Neuronal stem cell (in vitro differentiated cells): ENCODE measurements around the gene CEPT1.

Experiments
- DNase-seq: peaks from one replicate; pipeline ENCODE4 v3.0.0-alpha.2; 2013; ENCODE audit warnings: low spot score
- H2AFZ ChIP-seq: one replicate; pipeline ENCODE4 v1.6.1; 2013; ENCODE audit warnings: mild to moderate bottlenecking, low read length, inconsistent platforms
- H2AK5ac ChIP-seq: 2 replicates; pipeline ENCODE4 v1.6.1; 2013; ENCODE audit warnings: low read depth, mild to moderate bottlenecking, inconsistent platforms, low read length, moderate library complexity, mixed read lengths
- H2BK120ac ChIP-seq: 2 replicates; pipeline ENCODE4 v1.6.1; 2013; ENCODE audit warnings: low read depth, mild to moderate bottlenecking, inconsistent platforms, low read length, moderate library complexity, mixed read lengths
- H2BK12ac ChIP-seq: one replicate; pipeline ENCODE4 v1.6.1; 2013; ENCODE audit warnings: low read length, inconsistent platforms
- H2BK15ac ChIP-seq: 2 replicates; pipeline ENCODE4 v1.6.1; 2013; ENCODE audit warnings: mild to moderate bottlenecking, low read length, inconsistent platforms, mixed read lengths
- H2BK5ac ChIP-seq: one replicate; pipeline ENCODE4 v1.6.1; 2013; ENCODE audit warnings: inconsistent platforms, mild to moderate bottlenecking, low read length, moderate library complexity
- H3K14ac ChIP-seq: one replicate; pipeline ENCODE4 v1.6.1; 2013; ENCODE audit warnings: low read length, inconsistent platforms
- H3K18ac ChIP-seq: 2 replicates; pipeline ENCODE4 v1.6.1; 2013; ENCODE audit warnings: low read length, inconsistent platforms
- H3K23ac ChIP-seq: 2 replicates; pipeline ENCODE4 v1.6.1; 2013; ENCODE audit warnings: low read depth, mild to moderate bottlenecking, mixed read lengths, low read length, inconsistent platforms; ENCODE audit not compliant: poor library complexity
- H3K27ac ChIP-seq: replicated peaks from 3 replicates; pipeline ENCODE4 v1.5.1; 2013; ENCODE audit warnings: low read length, inconsistent platforms
- H3K27me3 ChIP-seq, 3 experiments: 2 replicates each; pipeline ENCODE4 v1.6.1; 2013; ENCODE audit warnings: low read length in 3 of 3, mild to moderate bottlenecking in 2 of 3, inconsistent platforms in 1 of 3, low read depth in 1 of 3, mixed read lengths in 1 of 3, moderate library complexity in 1 of 3; ENCODE audit not compliant: control insufficient read depth in 3 of 3, insufficient read depth in 3 of 3
- H3K36me3 ChIP-seq, 2 donors: replicated peaks in 1 of 2; 2 replicates each; pipeline ENCODE4 v1.6.1; 2013; ENCODE audit warnings: low read length in 2 of 2; ENCODE audit not compliant: control insufficient read depth in 2 of 2, insufficient read depth in 2 of 2
- H3K4ac ChIP-seq: 2 replicates; pipeline ENCODE4 v1.6.1; 2013; ENCODE audit warnings: inconsistent platforms, mild to moderate bottlenecking, low read length, moderate library complexity
- H3K4me1 ChIP-seq, 2 donors: 1 replicate in 1 of 2; 2 replicates in 1 of 2; pipeline ENCODE4 v1.6.1; 2013; ENCODE audit warnings: low read length in 2 of 2, low read depth in 1 of 2; ENCODE audit not compliant: control insufficient read depth in 2 of 2, insufficient read depth in 1 of 2
- H3K4me2 ChIP-seq: one replicate; pipeline ENCODE4 v1.6.1; 2013; ENCODE audit warnings: mild to moderate bottlenecking, low read length, inconsistent platforms; ENCODE audit not compliant: insufficient read depth, poor library complexity, severe bottlenecking
- H3K4me3 ChIP-seq, 2 donors: 2 replicates each; pipeline ENCODE4 v1.5.1; 2013; ENCODE audit warnings: low read length in 2 of 2, mild to moderate bottlenecking in 2 of 2, inconsistent platforms in 1 of 2, moderate library complexity in 1 of 2
- H3K79me1 ChIP-seq: one replicate; pipeline ENCODE4 v1.6.1; 2013; ENCODE audit warnings: low read depth, mild to moderate bottlenecking, inconsistent platforms, low read length, moderate library complexity
- H3K9ac ChIP-seq: one replicate; pipeline ENCODE4 v1.6.1; 2013; ENCODE audit warnings: mild to moderate bottlenecking, low read depth, low read length, inconsistent platforms; ENCODE audit not compliant: poor library complexity
- H3K9me3 ChIP-seq, 2 donors: replicated peaks in 1 of 2; 2 replicates each; pipeline versions ENCODE3 to v1.6.1; 2013; ENCODE audit warnings: low read length in 2 of 2, mild to moderate bottlenecking in 2 of 2, inconsistent platforms in 1 of 2, low read depth in 1 of 2, mixed read lengths in 1 of 2, moderate library complexity in 1 of 2; ENCODE audit not compliant: control insufficient read depth in 2 of 2, insufficient read depth in 1 of 2
- H4K8ac ChIP-seq: one replicate; pipeline ENCODE4 v1.6.1; 2013; ENCODE audit warnings: low read depth, mild to moderate bottlenecking, inconsistent platforms, low read length, moderate library complexity
- H4K91ac ChIP-seq: one replicate; pipeline ENCODE4 v1.6.1; 2013; ENCODE audit warnings: low read length, low read depth, mild to moderate bottlenecking, inconsistent platforms; ENCODE audit not compliant: poor library complexity
- WGBS, 2 donors: extraction: QIAGEN DNeasy Blood & Tissue Kit; methylation state at CpG; one replicate each; pipeline ENCODE4 v1.1.7; 2013; ENCODE audit warnings: missing lambda C conversion rate in 2 of 2, mixed read lengths in 1 of 2; ENCODE audit not compliant: insufficient read length in 2 of 2, insufficient replicate concordance in 1 of 2; ENCODE audit errors: extremely low coverage in 2 of 2; 5-methylcytosine and 5-hydroxymethylcytosine counted together

Gene CEPT1

GRCh38 chr1:111126354-111126753 lies 13.7 kb upstream of the CEPT1 start:
- Histone ChIP-seq H3K4me3 (no peak overlapping the region), H3K4me1 (peaks cover 0 to 6% of the 10 kb centered on the region in 2 donors), H3K27ac (no peak overlapping the region), H3K4me2 (no peak overlapping the region), H2BK120ac (no peak overlapping the region), H3K23ac (no peak overlapping the region), H3K4ac (no peak overlapping the region), H3K18ac (no peak overlapping the region), H3K9me3 (no peaks in the 10 kb centered on the region), H2BK15ac (no peak overlapping the region), H3K79me1 (no peaks in the 10 kb centered on the region), H2BK12ac (no peak overlapping the region), H3K9ac (no peak overlapping the region), H3K36me3 (peaks cover 6 to 83% of the 10 kb centered on the region in 2 donors), H3K14ac (no peak overlapping the region), H2AK5ac (no peak overlapping the region), H4K91ac (no peak overlapping the region), H2AFZ (no peak overlapping the region), H2BK5ac (no peak overlapping the region), H3K27me3 (no peaks in the 10 kb centered on the region), H4K8ac (no peak overlapping the region)
- WGBS, 2 donors = no CpG with 5 or more reads among the region's 1 CpG
- DNase-seq = no peak

- Histone ChIP-seq H2BK120ac (no peak overlapping the region), H2AFZ (no peak overlapping the region), H3K14ac (no peak overlapping the region), H2AK5ac (no peak overlapping the region), H3K9me3 (no peaks in the 10 kb centered on the region), H3K27ac (no peak overlapping the region), H3K4ac (no peak overlapping the region), H3K4me3 (no peak overlapping the region), H3K9ac (no peak overlapping the region), H2BK15ac (no peak overlapping the region), H3K4me2 (no peak overlapping the region), H2BK5ac (no peak overlapping the region), H3K27me3 (no peaks in the 10 kb centered on the region), H3K18ac (no peak overlapping the region), H3K36me3 (peaks cover 8 to 85% of the 10 kb centered on the region in 2 donors), H4K91ac (no peak overlapping the region), H3K4me1 (peaks cover 0 to 6% of the 10 kb centered on the region in 2 donors), H4K8ac (no peak overlapping the region), H3K23ac (no peak overlapping the region), H3K79me1 (no peaks in the 10 kb centered on the region), H2BK12ac (no peak overlapping the region)
- DNase-seq = no peak
- no CpG with 5 or more reads among the region's 3 CpGs for WGBS, 2 donors
Measured at GRCh38 chr1:111127923-111128643, 11.9 kb upstream of the CEPT1 start.

DNA sequence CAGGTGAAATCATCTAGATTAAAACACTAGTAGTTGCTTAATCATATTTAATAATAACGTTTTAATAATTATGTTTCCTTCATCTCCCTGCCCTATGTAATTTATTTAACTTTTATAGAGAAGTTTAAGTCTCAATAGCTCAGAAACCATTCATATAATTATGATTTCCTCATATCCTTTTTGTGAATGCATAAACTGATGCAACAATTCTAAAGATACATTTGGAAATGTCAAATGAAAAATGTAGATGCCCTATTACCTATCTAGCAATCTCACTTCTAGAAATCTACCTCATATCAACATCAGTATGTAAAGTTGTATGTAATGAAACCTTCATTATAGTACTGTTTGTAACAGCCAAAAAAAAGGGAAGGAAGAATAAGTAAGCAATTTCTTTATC lies 10.6 kb upstream of the CEPT1 start:
- Histone ChIP-seq H2AK5ac (no peak overlapping the region), H3K23ac (no peak overlapping the region), H3K9me3 (no peaks in the 10 kb centered on the region), H4K91ac (no peak overlapping the region), H2AFZ (no peak overlapping the region), H3K9ac (no peak overlapping the region), H3K4me1 (no peaks in the 10 kb centered on the region), H2BK120ac (no peak overlapping the region), H3K18ac (no peak overlapping the region), H3K4me3 (no peak overlapping the region), H3K14ac (no peak overlapping the region), H3K4ac (no peak overlapping the region), H2BK15ac (no peak overlapping the region), H3K27me3 (no peaks in the 10 kb centered on the region), H3K27ac (no peak overlapping the region), H3K4me2 (no peak overlapping the region), H3K79me1 (no peaks in the 10 kb centered on the region), H4K8ac (no peak overlapping the region), H2BK12ac (no peak overlapping the region), H3K36me3 (peaks cover 8 to 79% of the 10 kb centered on the region in 2 donors), H2BK5ac (no peak overlapping the region)
- no CpG with 5 or more reads among the region's 1 CpG for WGBS, 2 donors
- DNase-seq = no peak

DNA sequence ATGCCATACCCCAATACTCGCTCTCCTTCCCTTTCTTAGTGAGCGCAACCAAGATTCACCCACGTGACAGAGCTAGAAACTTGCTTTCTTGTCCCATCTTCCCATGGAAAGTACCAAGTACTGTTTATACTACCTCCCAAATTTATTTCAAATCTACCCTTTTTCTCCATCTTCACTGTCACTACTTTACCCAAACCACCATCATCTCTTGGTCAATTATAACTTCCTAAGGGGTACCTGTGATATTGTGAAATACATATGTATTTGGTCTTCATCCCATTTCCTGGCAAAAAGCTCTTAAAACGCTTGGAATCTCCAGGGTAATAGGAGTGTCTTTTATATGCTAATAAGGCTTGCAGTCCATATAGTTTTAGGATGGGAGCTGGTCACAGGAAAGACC lies 8.3 kb upstream of the CEPT1 start:
- Histone ChIP-seq H3K4me2 (no peak overlapping the region), H2BK5ac (no peak overlapping the region), H3K14ac (no peak overlapping the region), H3K4me3 (no peak overlapping the region), H2AK5ac (no peak overlapping the region), H4K8ac (no peak overlapping the region), H3K18ac (no peak overlapping the region), H3K79me1 (no peaks in the 10 kb centered on the region), H3K36me3 (peaks cover 6 to 74% of the 10 kb centered on the region in 2 donors), H2BK15ac (no peak overlapping the region), H2BK12ac (no peak overlapping the region), H2AFZ (no peak overlapping the region), H3K23ac (no peak overlapping the region), H4K91ac (no peak overlapping the region), H3K9me3 (no peaks in the 10 kb centered on the region), H3K27me3 (no peaks in the 10 kb centered on the region), H3K4me1 (no peaks in the 10 kb centered on the region), H3K4ac (no peak overlapping the region), H3K27ac (no peak overlapping the region), H2BK120ac (no peak overlapping the region), H3K9ac (no peak overlapping the region)
- no CpG with 5 or more reads among the region's 4 CpGs for WGBS, 2 donors
- no peak for DNase-seq
